Choroid plexus epithelial cell (primary cell): ENCODE measurements around the gene HIVEP3.

Experiments used
- DNase-seq: peaks from one replicate; pipeline ENCODE4 v3.0.0-alpha.2; 2010; ENCODE audit warnings: low read depth
- H3K4me3 ChIP-seq: 2 replicates; pipeline ENCODE4 v1.5.1; 2011; ENCODE audit warnings: low read depth, mild to moderate bottlenecking, control low read depth, low read length, moderate library complexity
- CTCF ChIP-seq: conservative IDR thresholded peaks from 2 replicates; pipeline ENCODE4 v1.5.1; 2011; ENCODE audit warnings: low read depth, mild to moderate bottlenecking, control low read depth, inconsistent platforms, low read length, moderate library complexity

HIVEP3 gene

GRCh38 chr1:41726899-41727748, 191.6 kb downstream of the HIVEP3 start:
- no peak for DNase-seq

DNA sequence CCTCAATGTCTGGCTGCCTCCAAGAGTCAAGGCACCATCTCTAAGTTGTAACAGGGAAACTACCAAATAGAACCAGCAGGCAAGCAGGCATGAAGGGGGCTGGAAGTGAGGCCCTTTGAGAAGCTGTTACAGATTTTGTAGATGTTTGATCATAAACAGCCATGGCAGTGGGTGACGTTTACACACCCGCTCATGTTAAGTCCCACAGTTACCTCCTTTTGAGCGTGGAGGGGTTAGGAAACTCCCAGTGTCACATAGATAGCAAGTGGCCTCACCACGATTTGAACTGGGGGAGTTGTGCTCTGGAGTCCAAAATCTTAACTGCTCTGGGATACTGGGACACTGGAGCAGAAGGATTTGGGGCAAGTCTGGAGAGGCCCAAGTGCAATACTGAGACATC, 192.4 kb downstream of the HIVEP3 start:
- no peak for DNase-seq

More at GRCh38 chr1:41726899-41727748, 191.6 kb downstream of the HIVEP3 start:
- H3K4me3 ChIP-seq, result no peak overlapping the region
- no peak for TF ChIP-seq CTCF

GRCh38 chr1:41724926-41725325, 193.8 kb downstream of the HIVEP3 start:
- H3K4me3 ChIP-seq, result no peak overlapping the region
- TF ChIP-seq CTCF, result no peak
- no peak for DNase-seq

More for the DNA sequence above, 192.4 kb downstream of the HIVEP3 start:
- no peak overlapping the region for H3K4me3 ChIP-seq
- TF ChIP-seq CTCF, result no peak

DNA sequence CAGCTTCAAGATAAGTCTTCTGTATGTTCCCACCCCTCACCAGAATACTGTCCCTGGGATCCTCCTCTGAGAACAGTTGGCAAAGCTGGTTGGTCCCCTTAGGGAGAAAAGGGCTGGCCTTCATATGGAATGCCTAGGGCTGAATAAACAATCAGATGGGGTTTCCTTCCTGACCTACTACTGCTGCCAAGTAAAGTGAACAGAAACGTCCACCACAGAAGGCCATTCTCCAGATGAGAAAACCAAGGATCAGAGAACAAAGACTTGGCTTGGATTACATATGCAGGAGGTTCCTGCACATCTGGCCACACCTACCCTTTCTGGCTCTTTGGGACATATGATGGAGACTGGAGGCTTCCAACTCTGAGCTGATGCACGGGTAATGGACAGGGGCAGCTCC, 194.5 kb downstream of the HIVEP3 start:
- no peak for TF ChIP-seq CTCF

GRCh38 chr1:41723786-41724185, 194.9 kb downstream of the HIVEP3 start:
- DNase-seq, result no peak
- no peak for TF ChIP-seq CTCF
- H3K4me3 ChIP-seq, result no peak overlapping the region

More for the DNA sequence above, 194.5 kb downstream of the HIVEP3 start:
- no peak overlapping the region for H3K4me3 ChIP-seq
- DNase-seq, result peak; percentile 38

GRCh38 chr1:41722184-41722583, 196.5 kb downstream of the HIVEP3 start:
- DNase-seq, result no peak
- H3K4me3 ChIP-seq, result no peak overlapping the region

More at GRCh38 chr1:41722184-41722583, 196.5 kb downstream of the HIVEP3 start:
- no peak for TF ChIP-seq CTCF
